WERI-Rb-1 (cell line): ENCODE data around the gene PTPN20.
A peak's percentile ranks its signal among the peaks of the same experiment; 100 is the strongest.

Source experiments
- DNase-seq: peaks from one replicate; pipeline ENCODE4 v3.0.0-alpha.2; 2020
- H3K27ac ChIP-seq: fragments of 250-450 bp; sonication (Bioruptor Pico); 2 replicates; pipeline ENCODE4 v1.5.1; 2020; ENCODE audit warnings: mild to moderate bottlenecking, moderate library complexity
- H3K27me3 ChIP-seq: fragments of 250-450 bp; sonication (Bioruptor Pico); 2 replicates; pipeline ENCODE4 v1.5.1; 2021; ENCODE audit warnings: mild to moderate bottlenecking, low read depth, moderate library complexity; ENCODE audit not compliant: insufficient read depth, severe bottlenecking
- H3K36me3 ChIP-seq: fragments of 250-450 bp; sonication (Bioruptor Pico); 2 replicates; pipeline ENCODE4 v1.5.1; 2020; ENCODE audit warnings: mild to moderate bottlenecking, moderate library complexity
- H3K4me3 ChIP-seq: 2 replicates; pipeline ENCODE4 v1.5.1; 2011; ENCODE audit warnings: low read depth, mild to moderate bottlenecking, control low read depth, low read length
- H3K9me3 ChIP-seq: fragments of 250-450 bp; sonication (Bioruptor Pico); 2 replicates; pipeline ENCODE4 v1.5.1; 2021; ENCODE audit warnings: mild to moderate bottlenecking, moderate library complexity; ENCODE audit not compliant: severe bottlenecking
- TF ChIP-seq, protein P1 (sequence below): IDR thresholded peaks from 2 replicates; pipeline ENCODE4 v1.5.1; 2011; ENCODE audit warnings: low read depth, mild to moderate bottlenecking, control low read depth, inconsistent platforms, low read length

PTPN20 gene

DNA sequence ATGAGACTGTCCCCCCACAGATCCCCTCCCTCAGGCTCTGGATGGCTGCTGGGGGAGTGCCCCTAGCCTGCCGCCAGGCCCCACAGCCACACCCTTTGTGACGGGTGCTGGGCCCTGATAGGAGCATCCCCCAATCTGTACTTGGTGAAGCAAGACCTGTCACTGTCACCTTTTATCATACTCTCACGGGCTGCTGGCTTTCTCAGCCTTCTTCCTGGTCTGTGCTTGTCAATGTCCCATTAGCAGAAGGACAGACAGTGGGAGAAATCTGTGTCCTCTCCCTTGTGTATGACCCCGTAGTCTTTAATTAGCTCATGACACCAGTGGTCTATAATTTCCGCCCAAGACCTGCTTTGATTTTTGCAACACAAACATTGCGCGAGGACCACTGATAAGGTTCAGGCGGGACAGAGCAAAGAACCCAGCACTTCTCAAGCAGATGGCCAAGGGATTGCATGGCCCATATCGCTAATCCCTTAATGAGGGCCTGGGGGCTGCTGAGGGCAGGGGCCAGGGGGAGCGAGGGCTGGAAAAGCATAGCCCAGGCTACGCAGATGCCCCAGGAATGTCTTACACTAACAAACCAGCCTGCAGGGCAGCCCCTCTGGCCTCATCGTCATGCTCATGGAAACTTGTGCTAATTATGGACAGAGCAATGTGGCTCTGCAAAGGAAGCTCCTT is 127.8 kb downstream of the PTPN20 start:
- DNase-seq, result peak; percentile 92
- Histone ChIP-seq H3K9me3 (no peaks in the 10 kb centered on the region), H3K27ac (peak overlapping the region; percentile 82), H3K27me3 (no peaks in the 10 kb centered on the region), H3K36me3 (no peaks in the 10 kb centered on the region), H3K4me3 (peak overlapping the region; percentile 22)
- TF ChIP-seq, protein P1, sequence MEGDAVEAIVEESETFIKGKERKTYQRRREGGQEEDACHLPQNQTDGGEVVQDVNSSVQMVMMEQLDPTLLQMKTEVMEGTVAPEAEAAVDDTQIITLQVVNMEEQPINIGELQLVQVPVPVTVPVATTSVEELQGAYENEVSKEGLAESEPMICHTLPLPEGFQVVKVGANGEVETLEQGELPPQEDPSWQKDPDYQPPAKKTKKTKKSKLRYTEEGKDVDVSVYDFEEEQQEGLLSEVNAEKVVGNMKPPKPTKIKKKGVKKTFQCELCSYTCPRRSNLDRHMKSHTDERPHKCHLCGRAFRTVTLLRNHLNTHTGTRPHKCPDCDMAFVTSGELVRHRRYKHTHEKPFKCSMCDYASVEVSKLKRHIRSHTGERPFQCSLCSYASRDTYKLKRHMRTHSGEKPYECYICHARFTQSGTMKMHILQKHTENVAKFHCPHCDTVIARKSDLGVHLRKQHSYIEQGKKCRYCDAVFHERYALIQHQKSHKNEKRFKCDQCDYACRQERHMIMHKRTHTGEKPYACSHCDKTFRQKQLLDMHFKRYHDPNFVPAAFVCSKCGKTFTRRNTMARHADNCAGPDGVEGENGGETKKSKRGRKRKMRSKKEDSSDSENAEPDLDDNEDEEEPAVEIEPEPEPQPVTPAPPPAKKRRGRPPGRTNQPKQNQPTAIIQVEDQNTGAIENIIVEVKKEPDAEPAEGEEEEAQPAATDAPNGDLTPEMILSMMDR, result no peak

DNA sequence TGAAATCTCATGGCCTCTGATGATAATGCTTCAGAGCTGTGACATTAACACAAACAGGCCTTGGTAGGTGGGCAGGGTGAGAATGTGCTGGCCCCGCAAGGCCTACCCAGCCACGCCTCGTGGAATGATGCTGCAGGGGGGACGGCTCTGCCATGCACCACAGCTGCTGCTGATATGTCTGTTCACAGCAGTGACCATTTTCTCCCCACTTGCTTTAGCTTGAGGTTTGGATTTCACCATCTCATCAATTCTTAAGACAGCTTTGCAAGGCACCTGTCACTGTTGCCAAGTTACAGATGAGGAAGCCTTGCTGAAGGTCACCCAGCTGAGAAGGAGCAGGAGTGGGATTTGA is 128.3 kb downstream of the PTPN20 start:
- no peaks in the 10 kb centered on the region for H3K36me3 ChIP-seq
- H3K9me3 ChIP-seq, result no peaks in the 10 kb centered on the region
- peak overlapping the region; percentile 82 for H3K27ac ChIP-seq
- TF ChIP-seq, protein P1, result no peak
- DNase-seq, result peak; percentile 48
- H3K27me3 ChIP-seq, result no peaks in the 10 kb centered on the region
- no peak overlapping the region for H3K4me3 ChIP-seq

DNA sequence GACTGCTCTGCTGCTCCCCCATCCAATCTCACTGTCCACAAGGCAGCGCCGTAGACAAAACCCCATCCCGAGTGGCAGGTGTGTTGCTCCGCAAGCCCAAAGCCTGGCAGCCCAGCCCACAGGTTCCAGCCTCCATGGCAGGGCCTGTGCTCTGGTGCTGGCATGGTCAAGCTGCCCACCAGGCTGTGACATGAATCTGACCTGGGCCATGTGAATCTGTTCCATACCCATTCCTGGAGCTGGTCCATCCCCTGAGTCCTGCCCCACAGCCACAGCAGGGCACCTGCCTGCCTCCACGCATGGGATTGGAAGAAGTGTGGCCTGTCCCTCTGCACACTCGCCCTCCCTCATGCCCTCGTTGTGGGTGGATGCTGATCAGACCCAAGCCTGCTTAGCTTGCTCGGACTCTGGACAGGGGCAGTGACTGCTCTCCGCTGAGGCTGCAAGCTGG is 128.8 kb downstream of the PTPN20 start:
- Histone ChIP-seq H3K27ac (peak overlapping the region; percentile 82), H3K27me3 (no peaks in the 10 kb centered on the region), H3K4me3 (no peak overlapping the region), H3K9me3 (no peaks in the 10 kb centered on the region), H3K36me3 (no peaks in the 10 kb centered on the region)
- no peak for DNase-seq
- TF ChIP-seq, protein P1, result no peak

DNA sequence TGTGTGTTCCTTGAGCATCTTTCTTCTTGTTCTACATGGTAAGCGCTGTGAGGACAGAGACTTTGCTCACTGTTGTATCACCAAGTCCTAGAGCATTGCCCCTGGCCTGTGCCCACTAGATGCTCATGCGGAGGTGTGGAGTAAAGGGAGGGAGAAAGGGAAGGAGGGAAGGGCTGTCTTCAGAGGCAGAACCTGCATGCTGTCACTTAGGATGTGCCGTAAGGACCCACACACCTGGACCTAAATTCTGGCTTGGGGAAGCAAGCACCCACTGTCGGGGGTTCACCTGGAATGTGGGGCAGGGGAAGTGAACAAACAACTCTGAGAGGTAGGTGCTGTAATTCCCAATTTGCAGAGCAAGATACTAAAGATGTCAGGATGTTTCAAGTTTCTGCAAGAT is 129.5 kb downstream of the PTPN20 start:
- H3K4me3 ChIP-seq, result no peak overlapping the region
- H3K27me3 ChIP-seq, result no peaks in the 10 kb centered on the region

DNA sequence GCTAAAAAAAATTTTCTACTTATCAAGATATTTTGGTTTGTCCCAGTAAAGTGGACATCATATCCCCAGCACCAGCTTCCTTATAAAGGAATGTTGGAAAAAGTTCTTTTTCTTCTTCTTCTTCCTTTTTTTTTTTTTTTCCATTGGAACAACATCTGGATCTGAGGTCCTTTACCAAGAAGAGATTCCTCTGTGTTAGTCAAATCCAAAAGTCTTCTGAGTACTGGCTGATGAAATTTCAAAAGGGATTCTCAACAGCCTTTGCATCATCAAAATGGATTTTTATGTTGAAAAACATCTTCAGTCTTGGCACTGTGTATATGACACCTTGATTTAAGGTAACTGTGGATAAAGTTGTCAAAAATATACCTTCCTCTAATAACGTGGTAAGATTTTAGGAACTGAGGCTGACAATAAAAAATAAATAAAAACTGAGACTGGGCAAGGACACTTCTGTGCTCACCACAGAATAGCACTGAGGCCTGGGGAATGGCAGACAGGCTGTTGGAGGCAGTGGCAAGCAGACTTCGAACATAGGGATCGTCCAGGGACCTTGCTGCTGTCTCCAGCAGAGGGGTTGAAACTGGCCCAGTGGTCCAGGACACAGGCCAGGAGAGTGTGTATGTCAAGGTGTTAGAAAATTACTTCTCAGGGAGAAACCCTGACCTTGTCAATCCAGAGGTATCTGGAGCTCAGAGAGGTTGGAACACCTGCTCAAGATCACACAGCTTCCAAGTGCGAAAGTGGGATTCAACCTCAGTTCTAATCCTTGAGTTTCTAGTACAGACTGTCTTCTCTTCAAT is 130.4 kb downstream of the PTPN20 start:
- no peak overlapping the region for H3K4me3 ChIP-seq
- no peaks in the 10 kb centered on the region for H3K27me3 ChIP-seq
- no peak overlapping the region for H3K27ac ChIP-seq
- DNase-seq, result no peak
- H3K9me3 ChIP-seq, result no peaks in the 10 kb centered on the region
- TF ChIP-seq, protein P1, result no peak
- H3K36me3 ChIP-seq, result no peaks in the 10 kb centered on the region

More for the DNA sequence above, 129.5 kb downstream of the PTPN20 start:
- TF ChIP-seq, protein P1, result no peak
- H3K36me3 ChIP-seq, result no peaks in the 10 kb centered on the region
- DNase-seq, result no peak
- no peaks in the 10 kb centered on the region for H3K9me3 ChIP-seq
- H3K27ac ChIP-seq, result peak overlapping the region; percentile 82
